Measurements from ENCODE around the gene RAB37. TPM values are rescaled to one million over a fixed set of nuclear protein-coding genes. Genes with fewer than 3 reads are reported as not detected.

RAB37 gene
- total RNA-seq, 1 donor from 2014 or later, result 2.6 TPM

- intact Hi-C loops (cut with DNase I), result loop anchor here (5.0 kb wide), 1 partner anchor 216 kb away; no protein-coding TSS in a partner anchor
- ATAC-seq (no peak), DNase-seq (ENCODE audit: missing footprints) (no peak)
Measured at GRCh38 chr17:74740641-74741387, 3.8 kb downstream of the RAB37 start.

DNA sequence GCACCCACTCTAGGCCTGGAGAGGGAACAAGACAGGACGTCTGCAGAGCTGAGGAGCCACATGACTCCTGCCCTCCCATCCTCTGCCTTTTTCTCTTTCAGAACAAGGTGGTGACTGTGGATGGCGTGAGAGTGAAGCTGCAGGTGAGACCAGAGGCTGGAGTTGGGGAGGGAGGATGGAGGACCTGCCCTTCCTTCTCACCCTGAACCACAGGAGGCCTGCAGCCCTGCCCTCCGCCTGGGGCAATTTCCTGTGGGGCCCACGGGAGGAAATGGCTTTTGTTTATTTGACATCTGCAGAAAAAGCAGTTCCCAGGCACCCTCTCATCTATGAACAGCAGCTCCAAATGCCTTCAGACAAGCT is 5.1 kb downstream of the RAB37 start:
- DNase-seq (ENCODE audit: missing footprints) (no peak), ATAC-seq (no peak)
- intact Hi-C loops (cut with DNase I), result loop anchor here (5.0 kb wide), 1 partner anchor 215 kb away; no protein-coding TSS in a partner anchor

- intact Hi-C loops (cut with DNase I), result loop anchor here (5.0 kb wide), 1 partner anchor 214 kb away; no protein-coding TSS in a partner anchor
- ATAC-seq, result no peak
Measured at GRCh38 chr17:74742978-74743545, 6.0 kb downstream of the RAB37 start.

DNA sequence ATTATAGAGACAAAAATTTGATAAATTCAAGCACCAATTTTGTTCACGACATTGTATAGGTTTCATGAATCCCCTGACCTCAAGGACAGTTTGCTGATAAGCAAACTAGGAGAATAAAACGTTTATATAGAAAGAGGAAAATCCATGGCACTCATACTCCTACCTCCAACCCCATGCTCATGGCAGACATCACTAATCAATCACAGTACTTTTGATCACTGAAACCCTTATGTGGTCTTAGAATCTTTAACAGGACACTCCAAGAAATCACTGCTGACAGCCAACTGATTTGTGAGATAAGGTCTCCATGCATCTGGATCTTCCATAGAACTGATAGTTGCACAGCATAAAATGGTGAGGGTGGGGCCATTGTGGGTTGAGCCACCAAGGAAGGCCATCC is 6.7 kb downstream of the RAB37 start:
- intact Hi-C loops (cut with DNase I), result loop anchor here (1.0 to 5.0 kb wide), 3 partner anchors 26 to 214 kb away; no protein-coding TSS in a partner anchor
- DNase-seq (ENCODE audit: missing footprints), result no peak
- no peak for ATAC-seq

More at GRCh38 chr17:74742978-74743545, 6.0 kb downstream of the RAB37 start:
- DNase-seq (ENCODE audit: missing footprints), result no peak

- ATAC-seq (no peak), DNase-seq (ENCODE audit: missing footprints) (no peak)
- intact Hi-C loops (cut with DNase I), result loop anchor here (1.0 to 5.0 kb wide), 3 partner anchors 25 to 213 kb away; no protein-coding TSS in a partner anchor
Measured at GRCh38 chr17:74744349-74744713, 7.3 kb downstream of the RAB37 start.

GRCh38 chr17:74744714-74745547 is 7.9 kb downstream of the RAB37 start:
- DNase-seq (ENCODE audit: missing footprints), result peak; percentile 94
- ATAC-seq, result peak; percentile 36
- intact Hi-C loops (cut with DNase I), result loop anchor here (1.0 to 5.0 kb wide), 3 partner anchors 24 to 212 kb away; no protein-coding TSS in a partner anchor

GRCh38 chr17:74745548-74746177 is 8.6 kb downstream of the RAB37 start:
- intact Hi-C loops (cut with DNase I), result loop anchor here (2.0 kb wide), 1 partner anchor 117 kb away; no protein-coding TSS in a partner anchor
- no peak for ATAC-seq
- DNase-seq (ENCODE audit: missing footprints), result no peak

- no peak for DNase-seq (ENCODE audit: missing footprints)
- intact Hi-C loops (cut with DNase I), result no loop called here
- ATAC-seq, result no peak
Measured at GRCh38 chr17:74746376-74746775, 9.3 kb downstream of the RAB37 start.

DNA sequence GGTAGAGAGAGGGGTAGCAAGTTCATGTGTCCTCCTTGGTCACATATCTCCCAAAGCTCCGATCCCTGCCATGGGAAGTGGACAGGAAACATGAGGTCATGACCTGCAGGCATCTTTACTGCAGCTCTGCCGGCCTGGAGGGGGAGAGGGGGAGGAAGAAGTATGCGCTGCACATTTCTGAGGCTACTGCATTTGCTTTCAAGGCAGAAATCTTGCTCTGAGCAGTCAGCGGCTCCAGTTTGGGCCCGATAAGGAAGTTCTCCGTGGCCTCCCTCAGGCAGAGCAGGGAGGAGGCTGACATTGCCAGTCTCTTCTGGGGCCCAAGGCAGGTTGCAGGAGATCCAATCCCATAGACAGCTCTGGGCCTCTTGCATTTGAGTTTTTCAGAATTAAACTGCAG is 9.9 kb downstream of the RAB37 start:
- ATAC-seq (no peak), DNase-seq (ENCODE audit: missing footprints) (no peak)
- intact Hi-C loops (cut with DNase I), result no loop called here

GRCh38 chr17:74748279-74748528 is 11.1 kb downstream of the RAB37 start:
- no peak for ATAC-seq
- intact Hi-C loops (cut with DNase I), result no loop called here
- no peak for DNase-seq (ENCODE audit: missing footprints)

DNA sequence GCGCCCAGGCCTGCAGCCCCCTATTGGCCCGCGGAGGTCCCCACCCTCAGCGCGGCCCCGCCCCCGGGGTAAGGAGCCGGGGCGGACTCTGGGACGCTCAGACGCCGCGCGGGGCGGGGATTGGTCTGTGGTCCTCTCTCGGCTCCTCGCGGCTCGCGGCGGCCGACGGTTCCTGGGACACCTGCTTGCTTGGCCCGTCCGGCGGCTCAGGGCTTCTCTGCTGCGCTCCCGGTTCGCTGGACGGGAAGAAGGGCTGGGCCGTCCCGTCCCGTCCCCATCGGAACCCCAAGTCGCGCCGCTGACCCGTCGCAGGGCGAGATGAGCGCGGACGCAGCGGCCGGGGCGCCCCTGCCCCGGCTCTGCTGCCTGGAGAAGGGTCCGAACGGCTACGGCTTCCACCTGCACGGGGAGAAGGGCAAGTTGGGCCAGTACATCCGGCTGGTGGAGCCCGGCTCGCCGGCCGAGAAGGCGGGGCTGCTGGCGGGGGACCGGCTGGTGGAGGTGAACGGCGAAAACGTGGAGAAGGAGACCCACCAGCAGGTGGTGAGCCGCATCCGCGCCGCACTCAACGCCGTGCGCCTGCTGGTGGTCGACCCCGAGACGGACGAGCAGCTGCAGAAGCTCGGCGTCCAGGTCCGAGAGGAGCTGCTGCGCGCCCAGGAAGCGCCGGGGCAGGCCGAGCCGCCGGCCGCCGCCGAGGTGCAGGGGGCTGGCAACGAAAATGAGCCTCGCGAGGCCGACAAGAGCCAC is 11.6 kb downstream of the RAB37 start, which contains the start of gene NHERF1:
NHERF1 (plus strand) TSS at position 100 of the 750 bp plus-strand sequence; CDS start at position 319, 219 bp downstream.
- peak; percentile 98 for ATAC-seq
- intact Hi-C loops (cut with DNase I), result no loop called here
- DNase-seq (ENCODE audit: missing footprints), result peak; percentile 98

DNA sequence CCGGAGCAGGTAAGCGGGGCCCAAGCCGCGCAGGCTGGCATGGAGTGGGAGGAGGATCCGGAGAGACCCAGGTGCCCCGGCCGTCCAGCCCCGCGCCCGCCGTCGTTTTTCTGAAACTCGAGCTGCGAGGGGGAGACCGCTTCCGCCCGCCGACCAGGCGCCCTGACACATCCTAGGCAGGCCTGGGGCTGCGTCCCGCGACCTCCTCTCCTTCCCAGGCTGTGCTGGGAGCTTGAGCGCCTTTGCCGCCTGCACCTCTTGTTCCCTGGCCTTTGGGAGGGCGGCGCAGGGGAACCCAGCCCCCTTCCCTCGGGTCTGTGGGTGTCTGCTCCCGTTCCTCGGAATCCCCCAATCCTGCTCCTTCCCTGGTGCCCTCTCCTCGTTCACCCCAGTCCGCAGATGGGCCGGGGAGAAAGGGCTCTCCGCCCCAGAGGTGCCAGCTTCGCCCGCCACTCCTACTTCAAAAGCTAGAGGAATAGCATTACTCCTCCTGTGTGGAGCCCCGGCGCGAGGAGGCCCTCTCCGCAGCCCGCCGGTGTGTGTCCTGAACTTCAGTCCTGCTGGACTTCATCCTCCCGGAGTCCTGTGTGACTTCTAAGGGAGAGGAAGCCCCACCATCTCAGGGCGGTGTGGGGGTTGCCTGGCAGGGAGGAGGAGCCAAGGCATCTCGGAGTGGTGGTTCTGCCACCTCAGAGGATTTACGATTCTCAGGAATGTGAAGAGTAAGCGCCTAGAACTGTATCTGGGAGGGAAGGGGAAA is 12.4 kb downstream of the RAB37 start:
- DNase-seq (ENCODE audit: missing footprints) (no peak), ATAC-seq (no peak)
- intact Hi-C loops (cut with DNase I), result no loop called here

- no peak for ATAC-seq
- intact Hi-C loops (cut with DNase I), result no loop called here
- DNase-seq (ENCODE audit: missing footprints), result no peak
Measured at GRCh38 chr17:74750039-74750326, 12.9 kb downstream of the RAB37 start.

- intact Hi-C loops (cut with DNase I), result no loop called here
- no peak for ATAC-seq
- no peak for DNase-seq (ENCODE audit: missing footprints)
Measured at GRCh38 chr17:74750327-74751069, 13.4 kb downstream of the RAB37 start.

- ATAC-seq (no peak), DNase-seq (ENCODE audit: missing footprints) (no peak)
- intact Hi-C loops (cut with DNase I), result no loop called here
Measured at GRCh38 chr17:74752415-74752814, 15.4 kb downstream of the RAB37 start.

GRCh38 chr17:74752822-74753401 is 15.9 kb downstream of the RAB37 start:
- no peak for DNase-seq (ENCODE audit: missing footprints)
- ATAC-seq, result no peak
- intact Hi-C loops (cut with DNase I), result no loop called here

- no peak for DNase-seq (ENCODE audit: missing footprints)
- ATAC-seq, result no peak
- intact Hi-C loops (cut with DNase I), result no loop called here
Measured at GRCh38 chr17:74754832-74755231, 17.8 kb downstream of the RAB37 start.
